Esophagus squamous epithelium (tissue), 4 donors: ENCODE results near the gene GLRA3.

ENCODE experiments used
- POLR2A ChIP-seq, 4 donors: fragments of 450-650 bp; IDR thresholded peaks; one replicate each; pipeline ENCODE4 v1.6.1; 2017; ENCODE audit warnings: antibody characterized with exemption in 4 of 4, mild to moderate bottlenecking in 4 of 4, moderate library complexity in 3 of 4
- TF ChIP-seq, protein P1 (sequence below), 6 experiments: fragments of 450-650 bp in 4 of 6; fragments of 200-600 bp in 2 of 6; sonication (generic) in 2 of 6; IDR thresholded peaks; one replicate each; pipeline ENCODE4 v1.5.1; 2016 to 2019; ENCODE audit warnings: antibody characterized with exemption in 6 of 6, mild to moderate bottlenecking in 4 of 6, moderate library complexity in 4 of 6

- TF ChIP-seq POLR2A (IDR thresholded peaks at IDR 0.05), result no peak
- TF ChIP-seq, protein P1, sequence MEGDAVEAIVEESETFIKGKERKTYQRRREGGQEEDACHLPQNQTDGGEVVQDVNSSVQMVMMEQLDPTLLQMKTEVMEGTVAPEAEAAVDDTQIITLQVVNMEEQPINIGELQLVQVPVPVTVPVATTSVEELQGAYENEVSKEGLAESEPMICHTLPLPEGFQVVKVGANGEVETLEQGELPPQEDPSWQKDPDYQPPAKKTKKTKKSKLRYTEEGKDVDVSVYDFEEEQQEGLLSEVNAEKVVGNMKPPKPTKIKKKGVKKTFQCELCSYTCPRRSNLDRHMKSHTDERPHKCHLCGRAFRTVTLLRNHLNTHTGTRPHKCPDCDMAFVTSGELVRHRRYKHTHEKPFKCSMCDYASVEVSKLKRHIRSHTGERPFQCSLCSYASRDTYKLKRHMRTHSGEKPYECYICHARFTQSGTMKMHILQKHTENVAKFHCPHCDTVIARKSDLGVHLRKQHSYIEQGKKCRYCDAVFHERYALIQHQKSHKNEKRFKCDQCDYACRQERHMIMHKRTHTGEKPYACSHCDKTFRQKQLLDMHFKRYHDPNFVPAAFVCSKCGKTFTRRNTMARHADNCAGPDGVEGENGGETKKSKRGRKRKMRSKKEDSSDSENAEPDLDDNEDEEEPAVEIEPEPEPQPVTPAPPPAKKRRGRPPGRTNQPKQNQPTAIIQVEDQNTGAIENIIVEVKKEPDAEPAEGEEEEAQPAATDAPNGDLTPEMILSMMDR (IDR thresholded peaks at IDR 0.05), result no peak
Observed at GRCh38 chr4:174855050-174855449, 26.0 kb upstream of the GLRA3 start.
